CD4-positive, CD25-positive, alpha-beta regulatory T cell (primary cell): ENCODE measurements around the gene P2RX3. TPM values are rescaled to one million over a fixed set of nuclear protein-coding genes. Genes with fewer than 3 reads are reported as not detected.

Experiments
- ATAC-seq, 2 donors: fragments of 150-1000 bp; cut with Tn5 transposase; one replicate each; pipeline ENCODE4 v1.10.0; 2021; ENCODE audit warnings: low read depth in 2 of 2, moderate number of reproducible peaks in 2 of 2, moderate library complexity in 1 of 2
- DNase-seq, 3 donors: peaks; one replicate each; pipeline versions ENCODE4 v3.0.0 to v3.0.0-alpha.2; 2012 to 2022; ENCODE audit warnings: mixed read lengths in 1 of 3
- H3K27ac ChIP-seq: one replicate; pipeline ENCODE4 v1.7.0; 2013; ENCODE audit warnings: mild to moderate bottlenecking, low read length; ENCODE audit not compliant: insufficient read depth, poor library complexity, severe bottlenecking
- H3K27me3 ChIP-seq: one replicate; pipeline ENCODE4 v1.7.0; 2013; ENCODE audit warnings: low read length; ENCODE audit not compliant: control insufficient read depth, insufficient read depth
- H3K36me3 ChIP-seq: one replicate; pipeline ENCODE4 v1.7.0; 2013; ENCODE audit warnings: mild to moderate bottlenecking, low read length, moderate library complexity; ENCODE audit not compliant: control insufficient read depth, insufficient read depth
- H3K4me1 ChIP-seq: 2 replicates; pipeline ENCODE4 v1.7.0; 2013; ENCODE audit warnings: mild to moderate bottlenecking, low read length; ENCODE audit not compliant: insufficient read depth, control insufficient read depth, poor library complexity, severe bottlenecking
- H3K4me3 ChIP-seq: one replicate; pipeline ENCODE4 v1.7.0; 2013; ENCODE audit warnings: low read depth, mild to moderate bottlenecking, low read length, moderate library complexity
- H3K9me3 ChIP-seq, 2 experiments: 1 replicate in 1 of 2; 2 replicates in 1 of 2; pipeline ENCODE4 v1.7.0; 2013; ENCODE audit warnings: low read length in 2 of 2, mild to moderate bottlenecking in 1 of 2, moderate library complexity in 1 of 2; ENCODE audit not compliant: control insufficient read depth in 2 of 2
- H3K27ac Mint-ChIP-seq, 3 donors: one replicate each; pipeline ENCODE4 v1.8.0; 2020 to 2022; ENCODE audit warnings: mild to moderate bottlenecking in 3 of 3, mixed read lengths in 3 of 3, moderate library complexity in 2 of 3
- H3K27me3 Mint-ChIP-seq: one replicate; pipeline ENCODE4 v1.8.0; 2022; ENCODE audit warnings: mild to moderate bottlenecking, mixed read lengths
- H3K36me3 Mint-ChIP-seq: one replicate; pipeline ENCODE4 v1.8.0; 2020; ENCODE audit warnings: mixed read lengths
- H3K4me1 Mint-ChIP-seq, 4 donors: one replicate each; pipeline ENCODE4 v1.8.0; 2020 to 2022; ENCODE audit warnings: mixed read lengths in 4 of 4, mild to moderate bottlenecking in 1 of 4
- H3K4me3 Mint-ChIP-seq, 4 donors: one replicate each; pipeline ENCODE4 v1.8.0; 2020 to 2022; ENCODE audit warnings: mild to moderate bottlenecking in 4 of 4, mixed read lengths in 4 of 4, moderate library complexity in 3 of 4
- H3K9me3 Mint-ChIP-seq, 7 donors: one replicate each; pipeline ENCODE4 v1.8.0; 2020 to 2022; ENCODE audit warnings: mixed read lengths in 7 of 7, mild to moderate bottlenecking in 3 of 7, moderate library complexity in 2 of 7
- polyA plus RNA-seq, 4 donors: library from polyadenylated mRNA; unstranded; fragments of 300-500 nt; fragmentation: Illumina TruSeq; gene quantifications; one replicate each; pipeline ENCODE4 v1.2.3, GENCODE V29; 2021
- total RNA-seq: library from RNA; stranded (reverse); gene quantifications from one replicate; pipeline ENCODE4 v1.2.3, GENCODE V29; 2022

The P2RX3 gene
- total and polyA plus RNA-seq, 5 donors from 2014 or later, result not detected

- no peaks in the 10 kb centered on the region for H3K9me3 ChIP-seq
- Mint-ChIP-seq H3K36me3 (peaks cover 34% of the 10 kb centered on the region), H3K9me3 (no peaks in the 10 kb centered on the region), H3K4me3 (peak overlapping the region; percentile 84 to 94 (median 89)), H3K4me1 (peaks cover 0 to 57% (median 31%) of the 10 kb centered on the region in 4 donors), H3K27me3 (no peaks in the 10 kb centered on the region), H3K27ac (peak overlapping the region; percentile 48 to 91 (median 58))
- no peak for DNase-seq
- peaks cover 17% of the 10 kb centered on the region for H3K36me3 ChIP-seq
- H3K4me3 ChIP-seq, result no peak overlapping the region
- H3K27ac ChIP-seq, result peak overlapping the region; percentile 43
- peaks cover 19% of the 10 kb centered on the region for H3K4me1 ChIP-seq
- H3K27me3 ChIP-seq, result no peaks in the 10 kb centered on the region
- ATAC-seq, result no peak
Measured at GRCh38 chr11:57323855-57324153, 14.3 kb upstream of the P2RX3 start.

GRCh38 chr11:57324154-57324885 lies 13.8 kb upstream of the P2RX3 start:
- H3K36me3 Mint-ChIP-seq, result peaks cover 35% of the 10 kb centered on the region
- H3K4me3 ChIP-seq, result no peak overlapping the region
- H3K9me3 ChIP-seq, result no peaks in the 10 kb centered on the region
- peaks cover 0 to 57% (median 31%) of the 10 kb centered on the region in 4 donors for H3K4me1 Mint-ChIP-seq
- peaks cover 22% of the 10 kb centered on the region for H3K36me3 ChIP-seq
- peak overlapping the region; percentile 48 to 91 (median 58) for H3K27ac Mint-ChIP-seq
- peak overlapping the region; percentile 83 for H3K27ac ChIP-seq
- no peaks in the 10 kb centered on the region for H3K27me3 Mint-ChIP-seq
- H3K9me3 Mint-ChIP-seq, result no peaks in the 10 kb centered on the region
- peaks cover 19% of the 10 kb centered on the region for H3K4me1 ChIP-seq
- no peaks in the 10 kb centered on the region for H3K27me3 ChIP-seq
- peak overlapping the region; percentile 84 to 94 (median 89) for H3K4me3 Mint-ChIP-seq
- ATAC-seq (no peak), DNase-seq (peak in 2 of 3 donors; percentile 20 to 28)

- no peaks in the 10 kb centered on the region for H3K27me3 Mint-ChIP-seq
- H3K36me3 Mint-ChIP-seq, result peaks cover 43% of the 10 kb centered on the region
- H3K27ac ChIP-seq, result peak within 1 kb of the TSS; percentile 83
- peak within 1 kb of the TSS; percentile 96 for H3K4me3 ChIP-seq
- peaks cover 0 to 57% (median 31%) of the 10 kb centered on the region in 4 donors for H3K4me1 Mint-ChIP-seq
- H3K9me3 Mint-ChIP-seq, result no peaks in the 10 kb centered on the region
- no peaks in the 10 kb centered on the region for H3K9me3 ChIP-seq
- H3K36me3 ChIP-seq, result peaks cover 30% of the 10 kb centered on the region
- H3K27ac Mint-ChIP-seq, result peak within 1 kb of the TSS; percentile 97 to 98 (median 98)
- H3K4me1 ChIP-seq, result peaks cover 19% of the 10 kb centered on the region
- peak; percentile 87 to 90 for ATAC-seq
- H3K27me3 ChIP-seq, result no peaks in the 10 kb centered on the region
- peak; percentile 85 to 92 (median 89) for DNase-seq
- H3K4me3 Mint-ChIP-seq, result peak within 1 kb of the TSS; percentile 89 to 94 (median 91)
Measured at GRCh38 chr11:57324886-57325734, 13.0 kb upstream of the P2RX3 start, which contains the start of gene TNKS1BP1. TNKS1BP1 (minus strand) TSS chr11:57324952; CDS start chr11:57321885, 3,067 bp downstream.

GRCh38 chr11:57325735-57326048 lies 12.5 kb upstream of the P2RX3 start:
- ATAC-seq (no peak), DNase-seq (no peak)
- Histone ChIP-seq H3K27me3 (no peaks in the 10 kb centered on the region), H3K9me3 (no peaks in the 10 kb centered on the region), H3K36me3 (peaks cover 36% of the 10 kb centered on the region), H3K27ac (peak overlapping the region; percentile 83), H3K4me1 (peaks cover 19% of the 10 kb centered on the region), H3K4me3 (peak overlapping the region; percentile 96)
- Mint-ChIP-seq H3K27ac (peak overlapping the region; percentile 97 to 98 (median 98)), H3K36me3 (peaks cover 44% of the 10 kb centered on the region), H3K27me3 (no peaks in the 10 kb centered on the region), H3K4me1 (peaks cover 0 to 58% (median 33%) of the 10 kb centered on the region in 4 donors), H3K4me3 (peak overlapping the region; percentile 89 to 94 (median 90)), H3K9me3 (no peaks in the 10 kb centered on the region)

GRCh38 chr11:57327721-57328120 lies 10.4 kb upstream of the P2RX3 start:
- DNase-seq (no peak), ATAC-seq (no peak)
- Mint-ChIP-seq H3K4me3 (peak overlapping the region in 3 of 4 donors; percentile 53 to 82 (median 73)), H3K27ac (peak overlapping the region; percentile 61 to 97 (median 76)), H3K36me3 (peaks cover 60% of the 10 kb centered on the region), H3K9me3 (no peaks in the 10 kb centered on the region), H3K4me1 (peaks cover 0 to 43% (median 29%) of the 10 kb centered on the region in 4 donors), H3K27me3 (no peaks in the 10 kb centered on the region)
- Histone ChIP-seq H3K27ac (no peak overlapping the region), H3K36me3 (peaks cover 56% of the 10 kb centered on the region), H3K27me3 (no peaks in the 10 kb centered on the region), H3K4me1 (peaks cover 19% of the 10 kb centered on the region), H3K4me3 (no peak overlapping the region), H3K9me3 (no peaks in the 10 kb centered on the region)

GRCh38 chr11:57330029-57330428 lies 8.1 kb upstream of the P2RX3 start:
- no peaks in the 10 kb centered on the region for H3K9me3 Mint-ChIP-seq
- no peaks in the 10 kb centered on the region for H3K9me3 ChIP-seq
- peaks cover 21% of the 10 kb centered on the region for H3K4me1 ChIP-seq
- peak overlapping the region in 2 of 4 donors; percentile 12 to 63 for H3K4me3 Mint-ChIP-seq
- no peaks in the 10 kb centered on the region for H3K27me3 Mint-ChIP-seq
- no peaks in the 10 kb centered on the region for H3K27me3 ChIP-seq
- no peak for ATAC-seq
- H3K4me3 ChIP-seq, result no peak overlapping the region
- H3K36me3 Mint-ChIP-seq, result peaks cover 60% of the 10 kb centered on the region
- peaks cover 65% of the 10 kb centered on the region for H3K36me3 ChIP-seq
- no peak overlapping the region for H3K27ac ChIP-seq
- H3K4me1 Mint-ChIP-seq, result peaks cover 0 to 51% (median 35%) of the 10 kb centered on the region in 4 donors
- DNase-seq, result no peak
- H3K27ac Mint-ChIP-seq, result peak overlapping the region in 1 of 3 donors; percentile 49

GRCh38 chr11:57331720-57332119 lies 6.4 kb upstream of the P2RX3 start:
- H3K36me3 ChIP-seq, result peaks cover 64% of the 10 kb centered on the region
- Mint-ChIP-seq H3K4me3 (peak overlapping the region in 1 of 4 donors; percentile 63), H3K9me3 (no peaks in the 10 kb centered on the region), H3K4me1 (peaks cover 4 to 46% (median 33%) of the 10 kb centered on the region in 4 donors), H3K27me3 (no peaks in the 10 kb centered on the region), H3K36me3 (peaks cover 55% of the 10 kb centered on the region), H3K27ac (no peak overlapping the region)
- peaks cover 17% of the 10 kb centered on the region for H3K4me1 ChIP-seq
- DNase-seq (no peak), ATAC-seq (no peak)
- H3K4me3 ChIP-seq, result no peak overlapping the region
- H3K27ac ChIP-seq, result no peak overlapping the region
- no peaks in the 10 kb centered on the region for H3K27me3 ChIP-seq
- no peaks in the 10 kb centered on the region for H3K9me3 ChIP-seq
